Measurements from ENCODE around the gene CRLF3. TPM values are rescaled to one million over a fixed set of nuclear protein-coding genes. Genes with fewer than 3 reads are reported as not detected.

Gene CRLF3, protein sequence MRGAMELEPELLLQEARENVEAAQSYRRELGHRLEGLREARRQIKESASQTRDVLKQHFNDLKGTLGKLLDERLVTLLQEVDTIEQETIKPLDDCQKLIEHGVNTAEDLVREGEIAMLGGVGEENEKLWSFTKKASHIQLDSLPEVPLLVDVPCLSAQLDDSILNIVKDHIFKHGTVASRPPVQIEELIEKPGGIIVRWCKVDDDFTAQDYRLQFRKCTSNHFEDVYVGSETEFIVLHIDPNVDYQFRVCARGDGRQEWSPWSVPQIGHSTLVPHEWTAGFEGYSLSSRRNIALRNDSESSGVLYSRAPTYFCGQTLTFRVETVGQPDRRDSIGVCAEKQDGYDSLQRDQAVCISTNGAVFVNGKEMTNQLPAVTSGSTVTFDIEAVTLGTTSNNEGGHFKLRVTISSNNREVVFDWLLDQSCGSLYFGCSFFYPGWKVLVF
- polyA plus RNA-seq = 76.6 TPM

DNA sequence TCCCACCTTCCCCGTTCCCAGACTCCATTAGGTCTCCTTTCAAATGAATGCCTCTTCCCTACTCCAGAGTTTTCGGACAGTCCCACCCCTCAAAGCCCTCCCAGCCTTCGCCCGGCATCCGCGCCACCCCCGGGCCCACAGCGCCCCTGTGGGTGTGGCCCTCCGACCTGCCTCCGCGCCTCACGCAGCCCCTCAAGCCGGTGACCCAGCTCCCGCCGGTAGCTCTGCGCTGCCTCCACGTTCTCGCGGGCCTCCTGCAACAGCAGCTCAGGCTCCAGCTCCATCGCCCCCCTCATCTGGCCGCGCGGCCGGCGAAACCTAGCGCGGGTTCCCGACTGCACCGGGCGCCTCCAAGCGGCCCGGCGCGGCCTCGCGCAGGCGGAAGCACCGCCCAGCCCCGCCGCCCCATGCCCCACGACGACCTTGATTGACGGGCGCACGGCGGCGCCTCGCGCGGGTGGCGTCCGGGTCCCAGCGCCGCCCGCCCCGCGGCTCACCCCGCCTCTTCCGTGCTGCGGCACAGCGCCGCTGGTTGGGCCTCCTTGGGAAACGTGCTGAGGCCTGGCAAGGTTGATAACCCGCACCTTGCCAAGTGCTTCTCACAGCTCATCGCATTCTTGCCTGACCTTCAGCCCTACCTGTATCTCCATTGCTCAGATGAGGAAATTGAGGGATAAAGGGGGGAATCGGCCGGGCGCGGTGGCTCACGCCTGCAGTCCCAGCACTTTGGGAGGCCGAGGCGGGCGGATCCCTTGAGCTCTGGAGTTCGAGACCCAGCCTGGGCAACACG, at the start of gene CRLF3:
Gene CRLF3, minus strand, starts transcription at position 337 of the 790 bp plus-strand sequence. Its CDS starts 41 bp downstream, at position 296.
- Mint-ChIP-seq H3K9me3 (no peaks in the 10 kb centered on the region), H3K27ac (peak within 1 kb of the TSS; percentile 83 to 98 (median 93)), H3K27me3 (no peaks in the 10 kb centered on the region), H3K36me3 (peaks cover 3% of the 10 kb centered on the region), H3K4me3 (peak within 1 kb of the TSS; percentile 92 to 96 (median 94)), H3K4me1 (peaks cover 27 to 32% (median 30%) of the 10 kb centered on the region in 3 donors)

DNA sequence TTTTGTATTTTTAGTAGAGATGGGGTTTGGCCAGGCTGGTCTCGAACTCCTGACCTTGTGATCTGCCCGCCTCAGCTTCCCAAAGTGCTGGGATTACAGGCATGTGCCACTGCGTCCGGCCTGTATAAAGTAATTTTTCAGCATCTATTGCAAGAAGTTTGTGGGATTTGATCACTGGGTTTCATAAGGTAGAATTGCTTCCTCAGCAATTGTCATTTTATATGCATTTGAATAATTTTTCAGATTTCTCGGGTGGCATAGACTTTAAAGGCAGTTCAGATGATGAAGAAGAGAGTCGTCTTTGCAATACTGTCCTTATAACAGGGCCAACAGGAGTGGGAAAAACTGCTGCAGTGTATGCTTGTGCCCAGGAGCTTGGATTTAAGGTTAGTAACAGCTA, 44.5 kb upstream of the CRLF3 start:
- H3K27ac Mint-ChIP-seq = no peak overlapping the region
- H3K27me3 Mint-ChIP-seq = no peaks in the 10 kb centered on the region
- H3K4me3 Mint-ChIP-seq = no peak overlapping the region
- H3K36me3 Mint-ChIP-seq = peaks cover 11% of the 10 kb centered on the region
- H3K4me1 Mint-ChIP-seq = no peaks in the 10 kb centered on the region
- H3K9me3 Mint-ChIP-seq = no peaks in the 10 kb centered on the region

DNA sequence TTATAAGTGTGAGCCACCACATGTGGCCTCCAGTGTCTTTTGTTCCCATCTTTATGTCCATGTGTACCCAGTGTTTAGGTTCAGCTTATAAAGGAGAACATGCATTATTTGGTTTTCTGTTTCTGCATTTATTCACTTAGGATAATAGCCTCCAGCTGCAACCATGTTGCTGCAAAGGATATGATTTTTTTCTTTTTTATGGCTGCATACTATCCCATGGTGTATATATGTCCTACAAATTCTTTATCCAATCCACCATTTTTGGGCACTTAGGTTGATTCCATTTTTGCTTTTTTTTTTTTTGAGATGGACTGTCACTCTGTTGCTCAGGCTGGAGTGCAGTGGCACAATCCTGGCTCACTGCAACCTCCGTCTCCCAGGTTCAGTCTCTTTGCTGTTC, 40.1 kb upstream of the CRLF3 start:
- Mint-ChIP-seq H3K36me3 (peaks cover 6% of the 10 kb centered on the region), H3K4me3 (peak overlapping the region in 1 of 4 donors; percentile 0), H3K4me1 (peaks cover 0 to 2% (median 0%) of the 10 kb centered on the region in 3 donors), H3K27ac (peak overlapping the region in 1 of 3 donors; percentile 67), H3K9me3 (no peaks in the 10 kb centered on the region), H3K27me3 (no peaks in the 10 kb centered on the region)

- Mint-ChIP-seq H3K27ac (peak overlapping the region in 1 of 3 donors; percentile 27), H3K4me1 (peaks cover 0 to 2% (median 0%) of the 10 kb centered on the region in 3 donors), H3K4me3 (no peak overlapping the region), H3K27me3 (no peaks in the 10 kb centered on the region), H3K36me3 (peaks cover 2% of the 10 kb centered on the region), H3K9me3 (no peaks in the 10 kb centered on the region)
Measured at GRCh38 chr17:30858556-30859250, 34.2 kb upstream of the CRLF3 start.

DNA sequence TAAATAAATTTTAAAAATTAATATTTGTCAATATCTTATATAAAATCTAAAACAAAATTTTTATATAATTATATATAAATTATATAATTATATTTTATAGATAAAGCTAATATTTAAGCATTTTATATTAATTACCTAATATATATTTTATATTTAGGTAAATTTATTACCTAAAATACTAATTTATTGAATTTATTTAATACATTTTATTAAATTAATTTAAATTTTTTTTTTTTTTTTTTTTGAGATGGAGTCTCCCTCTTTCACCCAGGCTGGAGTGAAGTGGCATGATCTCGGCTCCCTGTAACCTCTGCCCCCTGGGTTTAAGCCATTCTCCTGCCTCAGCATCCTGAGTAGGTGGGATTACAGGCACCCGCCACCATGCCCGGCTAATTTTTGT, 29.7 kb upstream of the CRLF3 start:
- H3K9me3 Mint-ChIP-seq = no peaks in the 10 kb centered on the region
- no peak overlapping the region for H3K4me3 Mint-ChIP-seq

GRCh38 chr17:30848021-30848420, 23.5 kb upstream of the CRLF3 start:
- no peak overlapping the region for H3K4me3 Mint-ChIP-seq
- no peaks in the 10 kb centered on the region for H3K27me3 Mint-ChIP-seq
- no peaks in the 10 kb centered on the region for H3K9me3 Mint-ChIP-seq
- H3K36me3 Mint-ChIP-seq = peaks cover 5% of the 10 kb centered on the region
- H3K4me1 Mint-ChIP-seq = no peaks in the 10 kb centered on the region
- H3K27ac Mint-ChIP-seq = no peak overlapping the region

More for the DNA sequence above, 29.7 kb upstream of the CRLF3 start:
- Mint-ChIP-seq H3K27ac (no peak overlapping the region), H3K27me3 (no peaks in the 10 kb centered on the region), H3K4me1 (no peaks in the 10 kb centered on the region), H3K36me3 (peaks cover 5% of the 10 kb centered on the region)

GRCh38 chr17:30840771-30841170, 16.3 kb upstream of the CRLF3 start:
- peaks cover 0 to 4% (median 0%) of the 10 kb centered on the region in 3 donors for H3K4me1 Mint-ChIP-seq
- peak overlapping the region in 2 of 3 donors; percentile 21 to 81 for H3K27ac Mint-ChIP-seq
- H3K4me3 Mint-ChIP-seq = peak overlapping the region in 3 of 4 donors; percentile 21 to 66 (median 55)
- H3K36me3 Mint-ChIP-seq = peaks cover 2% of the 10 kb centered on the region
- no peaks in the 10 kb centered on the region for H3K27me3 Mint-ChIP-seq
- no peaks in the 10 kb centered on the region for H3K9me3 Mint-ChIP-seq

DNA sequence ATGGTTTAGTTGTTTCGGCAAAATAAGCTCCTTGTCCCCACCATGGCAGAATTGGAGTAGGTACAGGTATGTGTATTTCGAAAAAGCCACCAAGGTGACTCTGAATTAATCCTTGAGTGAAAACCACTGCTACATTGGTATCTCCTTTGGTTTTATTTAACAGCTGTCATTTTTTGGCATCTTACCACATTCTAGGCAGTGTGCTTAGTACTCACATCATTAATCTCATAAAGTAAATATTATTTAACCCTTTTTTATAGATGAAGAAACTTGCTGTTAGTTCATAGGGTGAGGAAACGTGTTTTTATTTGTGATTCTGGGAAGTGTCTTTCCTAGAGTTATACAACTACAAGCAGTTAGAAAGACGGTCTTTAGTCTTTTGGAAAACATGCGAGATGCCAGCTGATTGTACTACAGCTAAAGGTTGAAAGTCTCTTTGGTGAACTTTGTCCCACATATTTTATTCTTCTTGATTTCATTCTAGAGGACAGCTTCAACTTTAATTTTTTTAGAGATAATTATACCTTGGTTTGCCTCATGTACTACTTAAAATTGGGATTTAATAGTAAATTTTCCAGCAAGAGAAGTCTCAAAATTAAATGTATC, 13.8 kb upstream of the CRLF3 start:
- peaks cover 4% of the 10 kb centered on the region for H3K36me3 Mint-ChIP-seq
- H3K4me1 Mint-ChIP-seq = peaks cover 0 to 4% (median 0%) of the 10 kb centered on the region in 3 donors
- H3K9me3 Mint-ChIP-seq = no peaks in the 10 kb centered on the region
- H3K27ac Mint-ChIP-seq = no peak overlapping the region
- H3K27me3 Mint-ChIP-seq = no peaks in the 10 kb centered on the region
- no peak overlapping the region for H3K4me3 Mint-ChIP-seq

DNA sequence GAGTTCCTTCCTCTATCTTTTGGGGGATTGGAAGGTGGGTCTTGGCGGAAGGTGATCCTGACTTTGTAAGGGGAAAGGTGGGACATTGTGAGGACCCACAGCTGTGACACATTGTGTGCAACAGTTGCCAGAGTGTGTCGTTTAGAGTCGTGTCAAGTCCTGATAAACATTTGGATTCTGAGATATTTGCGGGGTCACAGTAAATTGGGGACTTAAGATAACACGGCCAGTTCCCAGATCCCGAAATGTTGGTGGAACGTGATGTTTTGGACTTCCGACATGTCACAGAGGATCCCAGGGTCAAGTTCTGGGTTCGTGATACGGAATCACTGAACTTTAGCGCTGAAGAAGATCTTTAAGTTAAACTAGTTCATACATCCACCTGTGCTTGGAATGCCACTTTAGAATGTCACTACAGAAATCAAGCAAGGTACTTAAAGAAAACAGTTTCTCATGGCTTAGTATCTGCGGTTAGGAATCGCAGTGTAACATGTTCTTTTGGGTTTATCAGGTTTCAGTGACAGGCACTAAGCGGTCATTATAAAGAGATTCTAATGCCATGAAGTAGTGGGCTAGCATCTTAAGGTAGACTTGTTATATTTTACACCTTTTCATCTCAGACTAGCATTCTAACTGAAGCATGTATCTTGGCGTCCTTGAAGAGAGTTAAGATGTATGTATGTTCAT, 8.1 kb upstream of the CRLF3 start:
- no peaks in the 10 kb centered on the region for H3K27me3 Mint-ChIP-seq
- no peaks in the 10 kb centered on the region for H3K9me3 Mint-ChIP-seq
- peak overlapping the region; percentile 93 to 98 (median 98) for H3K4me3 Mint-ChIP-seq
- peak overlapping the region; percentile 96 to 97 (median 97) for H3K27ac Mint-ChIP-seq
- H3K4me1 Mint-ChIP-seq = peaks cover 12 to 19% (median 16%) of the 10 kb centered on the region in 3 donors
- peaks cover 4% of the 10 kb centered on the region for H3K36me3 Mint-ChIP-seq

- Mint-ChIP-seq H3K9me3 (no peaks in the 10 kb centered on the region), H3K4me1 (peaks cover 12 to 19% (median 16%) of the 10 kb centered on the region in 3 donors), H3K4me3 (peak within 1 kb of the TSS; percentile 93 to 98 (median 98)), H3K36me3 (peaks cover 4% of the 10 kb centered on the region), H3K27me3 (no peaks in the 10 kb centered on the region), H3K27ac (peak within 1 kb of the TSS; percentile 96 to 97 (median 97))
Measured at GRCh38 chr17:30831663-30832437, 7.4 kb upstream of the CRLF3 start, which contains the start of gene ATAD5. Gene ATAD5 (plus strand): TSS chr17:30831966. CDS start chr17:30832348, 382 bp downstream.

DNA sequence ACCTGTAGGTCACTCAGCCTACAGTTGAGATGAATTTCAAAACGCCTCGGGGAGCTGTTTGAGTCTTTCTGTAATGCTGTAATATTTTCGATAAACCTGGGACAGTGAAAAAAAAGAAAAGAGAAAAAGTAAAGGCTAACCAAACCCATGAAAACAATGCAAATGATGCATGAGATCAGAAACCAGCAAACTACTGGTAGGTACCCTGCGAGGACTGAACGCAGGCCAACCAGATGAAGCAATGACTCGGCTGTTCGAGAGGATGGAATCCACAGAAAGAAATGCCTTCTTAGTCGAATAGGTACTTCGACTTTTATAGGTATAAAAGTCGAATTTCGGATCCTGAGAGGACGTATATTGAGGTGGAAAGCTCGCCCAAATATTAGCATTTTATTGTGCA, 6.8 kb upstream of the CRLF3 start:
- peaks cover 4% of the 10 kb centered on the region for H3K36me3 Mint-ChIP-seq
- no peaks in the 10 kb centered on the region for H3K9me3 Mint-ChIP-seq
- peaks cover 12 to 19% (median 16%) of the 10 kb centered on the region in 3 donors for H3K4me1 Mint-ChIP-seq
- no peaks in the 10 kb centered on the region for H3K27me3 Mint-ChIP-seq
- H3K4me3 Mint-ChIP-seq = peak overlapping the region; percentile 93 to 98 (median 98)
- H3K27ac Mint-ChIP-seq = peak overlapping the region; percentile 96 to 97 (median 97)

DNA sequence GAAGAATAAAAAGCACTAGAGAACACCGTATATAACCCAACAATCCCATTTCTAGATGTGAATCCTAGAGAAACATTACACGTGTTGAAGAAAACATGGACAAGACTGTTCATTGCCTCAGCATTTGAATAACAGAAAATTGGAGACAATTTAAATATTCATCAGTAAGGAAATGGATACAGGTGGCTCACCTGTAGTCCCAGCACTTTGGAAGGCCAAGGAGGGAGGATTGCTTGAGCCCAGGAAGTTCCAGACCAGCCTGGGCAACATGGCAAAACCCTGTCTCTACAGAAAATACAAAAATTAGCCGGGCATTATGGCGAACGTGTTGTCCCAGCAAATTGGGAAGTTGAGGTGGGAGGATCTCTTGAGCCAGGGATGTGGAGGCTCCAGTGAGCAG, 4.5 kb upstream of the CRLF3 start:
- H3K36me3 Mint-ChIP-seq = no peaks in the 10 kb centered on the region
- peaks cover 12 to 25% (median 16%) of the 10 kb centered on the region in 3 donors for H3K4me1 Mint-ChIP-seq
- no peaks in the 10 kb centered on the region for H3K27me3 Mint-ChIP-seq
- peak overlapping the region in 2 of 3 donors; percentile 56 to 67 for H3K27ac Mint-ChIP-seq
- H3K4me3 Mint-ChIP-seq = peak overlapping the region in 2 of 4 donors; percentile 77 to 80
- no peaks in the 10 kb centered on the region for H3K9me3 Mint-ChIP-seq

- Mint-ChIP-seq H3K4me3 (peak overlapping the region in 1 of 4 donors; percentile 96), H3K27me3 (no peaks in the 10 kb centered on the region), H3K36me3 (no peaks in the 10 kb centered on the region), H3K27ac (peak overlapping the region in 1 of 3 donors; percentile 74), H3K9me3 (no peaks in the 10 kb centered on the region), H3K4me1 (peaks cover 15 to 23% (median 21%) of the 10 kb centered on the region in 3 donors)
Measured at GRCh38 chr17:30827082-30827481, 2.6 kb upstream of the CRLF3 start.
